Stimulated activated CD8-positive, alpha-beta memory T cell treated with anti-CD3 and anti-CD28 coated beads, Interleukin-7, amount 100 ng/mL, for 24 hours (primary cell): ENCODE results near the gene CLEC4C.

Experiments
- DNase-seq: peaks from one replicate; pipeline ENCODE4 v3.0.0-alpha.2; 2020; ENCODE audit warnings: low read depth

The CLEC4C gene

GRCh38 chr12:7723926-7724325, 23.2 kb downstream of the CLEC4C start:
- DNase-seq: no peak

- no peak for DNase-seq
These were observed 27.0 kb downstream of the CLEC4C start for GRCh38 chr12:7719946-7720730.

GRCh38 chr12:7716381-7716780, 30.8 kb downstream of the CLEC4C start:
- DNase-seq: no peak

GRCh38 chr12:7712841-7713442, 34.2 kb downstream of the CLEC4C start:
- DNase-seq: no peak

GRCh38 chr12:7711133-7711532, 36.0 kb downstream of the CLEC4C start, which contains the start of gene DPPA3:
Gene DPPA3, plus strand, starts transcription at chr12:7711433. Its CDS starts 138 bp downstream, at chr12:7711571.
- DNase-seq: no peak

GRCh38 chr12:7709969-7710675, 37.1 kb downstream of the CLEC4C start:
- no peak for DNase-seq

GRCh38 chr12:7705846-7706245, 41.3 kb downstream of the CLEC4C start:
- DNase-seq: no peak

GRCh38 chr12:7695566-7696197, 51.5 kb downstream of the CLEC4C start, which contains the start of gene GDF3:
Gene GDF3, minus strand, starts transcription at chr12:7695775. Its CDS starts 47 bp downstream, at chr12:7695728.
- no peak for DNase-seq

DNA sequence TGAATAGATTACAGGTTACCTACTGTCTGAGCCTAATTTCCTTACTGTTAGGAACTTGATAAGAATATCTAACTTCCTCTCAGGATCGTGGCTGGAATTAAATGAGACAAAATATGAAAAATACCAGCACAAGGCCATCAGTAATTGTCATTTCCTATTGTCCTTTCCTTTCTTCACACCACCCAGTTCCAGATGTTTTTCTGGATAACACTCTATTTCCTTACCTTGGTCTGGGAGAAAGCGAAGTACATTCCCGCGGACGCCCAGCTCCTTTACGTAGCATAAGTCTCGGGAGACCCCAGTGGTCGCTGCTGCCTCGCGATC, 52.0 kb downstream of the CLEC4C start:
- DNase-seq: no peak

- no peak for DNase-seq
These were observed 52.5 kb downstream of the CLEC4C start for GRCh38 chr12:7694556-7695236.

- DNase-seq: no peak
These were observed 53.4 kb downstream of the CLEC4C start for GRCh38 chr12:7693793-7694192.

- DNase-seq: no peak
These were observed 65.6 kb downstream of the CLEC4C start for GRCh38 chr12:7681535-7681934.
